GM23248 (cell line): ENCODE measurements around the gene TMEM215. TPM values are rescaled to one million over a fixed set of nuclear protein-coding genes. Genes with fewer than 3 reads are reported as not detected.

Source experiments
- DNase-seq: peaks from one replicate; pipeline ENCODE4 v3.0.0-alpha.2; 2015
- H2AFZ ChIP-seq: fragments of 200-600 bp; sonication (generic); 2 replicates; pipeline ENCODE4 v1.6.1; 2016; ENCODE audit warnings: antibody characterized with exemption
- H3F3A ChIP-seq: fragments of 200-600 bp; sonication (generic); 2 replicates; pipeline ENCODE4 v1.6.1; 2016; ENCODE audit warnings: mild to moderate bottlenecking, antibody characterized with exemption, mixed run types; ENCODE audit not compliant: insufficient read depth
- H3K27ac ChIP-seq: fragments of 200-600 bp; sonication (generic); 2 replicates; pipeline ENCODE4 v1.5.1; 2016; ENCODE audit warnings: mild to moderate bottlenecking
- H3K27me3 ChIP-seq: fragments of 200-600 bp; sonication (generic); replicated peaks from 2 replicates; pipeline ENCODE4 v1.6.1; 2016; ENCODE audit warnings: mild to moderate bottlenecking; ENCODE audit not compliant: insufficient read depth
- H3K36me3 ChIP-seq: fragments of 200-600 bp; sonication (generic); 2 replicates; pipeline ENCODE4 v1.6.1; 2016; ENCODE audit warnings: low read depth, mild to moderate bottlenecking
- H3K4me1 ChIP-seq: fragments of 200-600 bp; sonication (generic); 2 replicates; pipeline ENCODE4 v1.6.1; 2016; ENCODE audit warnings: mild to moderate bottlenecking; ENCODE audit not compliant: insufficient read depth
- H3K4me2 ChIP-seq: fragments of 200-600 bp; sonication (generic); one replicate; pipeline ENCODE4 v1.6.1; 2016; ENCODE audit warnings: mild to moderate bottlenecking; ENCODE audit not compliant: unreplicated experiment
- H3K4me3 ChIP-seq: fragments of 200-600 bp; sonication (generic); 2 replicates; pipeline ENCODE4 v1.5.1; 2016; ENCODE audit warnings: mild to moderate bottlenecking
- H3K79me2 ChIP-seq: fragments of 200-600 bp; sonication (generic); 2 replicates; pipeline ENCODE4 v1.6.1; 2016; ENCODE audit warnings: mild to moderate bottlenecking; ENCODE audit not compliant: insufficient read depth
- H3K9ac ChIP-seq: fragments of 200-600 bp; sonication (generic); 2 replicates; pipeline ENCODE4 v1.6.1; 2016; ENCODE audit warnings: mild to moderate bottlenecking
- H3K9me2 ChIP-seq: fragments of 200-600 bp; sonication (generic); 2 replicates; pipeline ENCODE4 v1.6.1; 2016; ENCODE audit warnings: mixed run types, mild to moderate bottlenecking, moderate library complexity; ENCODE audit not compliant: insufficient read depth
- H3K9me3 ChIP-seq: fragments of 200-600 bp; sonication (generic); one replicate; pipeline ENCODE4 v1.6.1; 2017; ENCODE audit warnings: low read depth
- H4K20me1 ChIP-seq: fragments of 200-600 bp; sonication (generic); 2 replicates; pipeline ENCODE4 v1.6.0; 2016; ENCODE audit not compliant: insufficient read depth
- EZH2 ChIP-seq: fragments of 200-600 bp; sonication (generic); IDR thresholded peaks from 2 replicates; pipeline ENCODE4 v1.6.1; 2018; ENCODE audit warnings: antibody characterized with exemption, mild to moderate bottlenecking; ENCODE audit not compliant: insufficient read depth, poor library complexity, severe bottlenecking
- EZH2phosphoT487 ChIP-seq: fragments of 200-600 bp; sonication (generic); IDR thresholded peaks from 2 replicates; pipeline ENCODE4 v1.6.1; 2018; ENCODE audit warnings: antibody characterized with exemption, moderate library complexity, mild to moderate bottlenecking, low read depth; ENCODE audit not compliant: insufficient read depth
- WGBS, 2 experiments: methylation state at CpG; one replicate each; pipeline ENCODE4 v1.1.6; 2015 to 2017; ENCODE audit warnings: low lambda C conversion rate in 2 of 2, low coverage in 1 of 2; ENCODE audit errors: missing lambda C conversion rate in 2 of 2; 5-methylcytosine and 5-hydroxymethylcytosine counted together
- in situ Hi-C: fragments of 300-500 bp; cut with MboI; formaldehyde crosslinking; loops from 2 replicates; pipeline ENCODE4 v1.15.0; 2020
- polyA plus RNA-seq: library from polyadenylated mRNA; unstranded; fragments of >200 nt; fragmentation: Nextera tagmentation; extraction: Ambion mirVana; gene quantifications from 2 replicates; pipeline ENCODE4 v1.2.1, GENCODE V29; 2016
- small RNA-seq: library from RNA; depleted of rRNA; stranded (forward); fragments of <200 nt; gene quantifications from one replicate; pipeline ENCODE3, GENCODE V24; 2014; ENCODE audit warnings: low read depth, low replicate concordance
- total RNA-seq: library from RNA; depleted of rRNA; stranded (reverse); fragments of >200 nt; shearing (Covaris generic); gene quantifications from 2 replicates; pipeline ENCODE4 v1.2.3, GENCODE V29; 2014; rRNA removed

TMEM215 gene
- total and polyA plus RNA-seq, 2 experiments from 2014 or later, result not detected

GRCh38 chr9:32823551-32823950, 40.2 kb downstream of the TMEM215 start:
- no peak overlapping the region for H3K4me2 ChIP-seq
- no peak overlapping the region for H3K4me3 ChIP-seq
- no peak overlapping the region for H3K9ac ChIP-seq
- in situ Hi-C loops, result no loop called here
- H3K27ac ChIP-seq, result no peak overlapping the region
- DNase-seq, result no peak
- no peak for TF ChIP-seq EZH2phosphoT487
- TF ChIP-seq EZH2, result no peak
- no peaks in the 10 kb centered on the region for H3K79me2 ChIP-seq
- no peaks in the 10 kb centered on the region for H3K36me3 ChIP-seq
- no peaks in the 10 kb centered on the region for H4K20me1 ChIP-seq
- H3K9me2 ChIP-seq, result no peaks in the 10 kb centered on the region
- no peaks in the 10 kb centered on the region for H3K9me3 ChIP-seq
- no peaks in the 10 kb centered on the region; the same call in 1 of the 2 replicates for H3K27me3 ChIP-seq
- no peaks in the 10 kb centered on the region for H3K4me1 ChIP-seq
- H3F3A ChIP-seq, result no peaks in the 10 kb centered on the region
- H2AFZ ChIP-seq, result no peak overlapping the region

GRCh38 chr9:32825203-32825602, 41.9 kb downstream of the TMEM215 start:
- no peaks in the 10 kb centered on the region; the same call in 1 of the 2 replicates for H3K27me3 ChIP-seq
- DNase-seq, result no peak
- H3K36me3 ChIP-seq, result no peaks in the 10 kb centered on the region
- H3K9me2 ChIP-seq, result no peaks in the 10 kb centered on the region
- no peak overlapping the region for H2AFZ ChIP-seq
- no peak overlapping the region for H3K27ac ChIP-seq
- no peaks in the 10 kb centered on the region for H3F3A ChIP-seq
- TF ChIP-seq EZH2phosphoT487 (no peak), EZH2 (no peak)
- H4K20me1 ChIP-seq, result no peaks in the 10 kb centered on the region
- in situ Hi-C loops, result no loop called here
- H3K4me2 ChIP-seq, result no peak overlapping the region
- no peaks in the 10 kb centered on the region for H3K79me2 ChIP-seq
- H3K9me3 ChIP-seq, result no peaks in the 10 kb centered on the region
- H3K9ac ChIP-seq, result no peak overlapping the region
- 32 to 38% methylated on average over 2 of the region's 2 CpGs for whole genome bisulfite sequencing, 2 experiments
- H3K4me1 ChIP-seq, result no peaks in the 10 kb centered on the region
- H3K4me3 ChIP-seq, result no peak overlapping the region

- no peak for DNase-seq
- H3K4me2 ChIP-seq, result no peak overlapping the region
- H4K20me1 ChIP-seq, result no peaks in the 10 kb centered on the region
- no peaks in the 10 kb centered on the region for H3K27me3 ChIP-seq
- no peak overlapping the region for H2AFZ ChIP-seq
- H3K9me2 ChIP-seq, result no peaks in the 10 kb centered on the region
- no peaks in the 10 kb centered on the region for H3K36me3 ChIP-seq
- TF ChIP-seq EZH2 (no peak), EZH2phosphoT487 (no peak)
- no peaks in the 10 kb centered on the region for H3K4me1 ChIP-seq
- H3K4me3 ChIP-seq, result no peak overlapping the region
- no peaks in the 10 kb centered on the region for H3K79me2 ChIP-seq
- in situ Hi-C loops, result no loop called here
- H3K27ac ChIP-seq, result no peak overlapping the region
- WGBS, 2 experiments, result 65% methylated on average over 5 of the region's 5 CpGs
- no peaks in the 10 kb centered on the region for H3K9me3 ChIP-seq
- no peak overlapping the region for H3K9ac ChIP-seq
- H3F3A ChIP-seq, result no peaks in the 10 kb centered on the region
Measured at GRCh38 chr9:32828861-32829260, 45.5 kb downstream of the TMEM215 start.

GRCh38 chr9:32832346-32832745, 49.0 kb downstream of the TMEM215 start:
- TF ChIP-seq EZH2, result no peak
- TF ChIP-seq EZH2phosphoT487, result no peak
- Histone ChIP-seq H4K20me1 (no peaks in the 10 kb centered on the region), H3K36me3 (no peaks in the 10 kb centered on the region), H3K4me3 (no peak overlapping the region), H3K79me2 (no peaks in the 10 kb centered on the region), H3K4me1 (no peaks in the 10 kb centered on the region), H3K27me3 (no peaks in the 10 kb centered on the region), H3K9me3 (no peaks in the 10 kb centered on the region), H3F3A (no peaks in the 10 kb centered on the region), H3K9me2 (no peaks in the 10 kb centered on the region), H3K4me2 (no peak overlapping the region), H2AFZ (no peak overlapping the region), H3K9ac (no peak overlapping the region), H3K27ac (no peak overlapping the region)
- in situ Hi-C loops, result no loop called here
- 0% methylated on average over 2 of the region's 2 CpGs for WGBS, 2 experiments
- DNase-seq, result no peak

Small RNA genes lying within 50 kb of the gene (small RNA-seq; reads per million reads assigned to genes)
- gene RF00019, result not detected

Other genes starting within 250 kb of the TMEM215 start
- gene SMIM27, start 231.2 kb upstream of the TMEM215 start, total RNA-seq, result 0.51 and 4.1 TPM in 2 replicates
- gene SMIM27, start 231.2 kb upstream of the TMEM215 start, polyA plus RNA-seq, result 40.1 and 41.4 TPM in 2 replicates
- gene TOPORS, start 231.0 kb upstream of the TMEM215 start, total RNA-seq, result 26.9 and 28.1 TPM in 2 replicates
- gene TOPORS, start 231.0 kb upstream of the TMEM215 start, polyA plus RNA-seq, result 16.4 and 18.7 TPM in 2 replicates
- gene NDUFB6, start 210.4 kb upstream of the TMEM215 start, total RNA-seq, result 31.8 and 43.6 TPM in 2 replicates
- gene NDUFB6, start 210.4 kb upstream of the TMEM215 start, polyA plus RNA-seq, result 172 and 175 TPM in 2 replicates
- not detected in 2 replicates for gene TAF1L, start 147.9 kb upstream of the TMEM215 start, total RNA-seq
- gene TAF1L, start 147.9 kb upstream of the TMEM215 start, polyA plus RNA-seq, result not detected in 2 replicates
- gene APTX, start 218.1 kb downstream of the TMEM215 start, total RNA-seq, result 21.4 and 43.0 TPM in 2 replicates
- gene APTX, start 218.1 kb downstream of the TMEM215 start, polyA plus RNA-seq, result 36.9 and 40.6 TPM in 2 replicates
- gene DNAJA1, start 241.7 kb downstream of the TMEM215 start, total RNA-seq, result 84.6 and 92.7 TPM in 2 replicates
- 108 and 115 TPM in 2 replicates for gene DNAJA1, start 241.7 kb downstream of the TMEM215 start, polyA plus RNA-seq